Aorta (tissue), 5 donors: ENCODE results near the gene CAVIN4. TPM values are rescaled to one million over a fixed set of nuclear protein-coding genes. Genes with fewer than 3 reads are reported as not detected.

Experiments used
- ATAC-seq: fragments of 200-7000 bp; cut with Tn5 transposase; one replicate; pipeline ENCODE4 v1.9.1; 2022; ENCODE audit warnings: moderate library complexity; ENCODE audit not compliant: low FRiP score
- DNase-seq, 2 donors: peaks; one replicate each; pipeline ENCODE4 v3.0.0-alpha.2; 2020
- H3K27ac ChIP-seq, 2 donors: one replicate each; pipeline ENCODE4 v1.5.1; 2013; ENCODE audit warnings: low read length in 2 of 2, mild to moderate bottlenecking in 2 of 2, moderate library complexity in 2 of 2, control low read depth in 1 of 2, inconsistent platforms in 1 of 2, low read depth in 1 of 2
- H3K27me3 ChIP-seq, 2 donors: one replicate each; pipeline ENCODE4 v1.6.1; 2013; ENCODE audit warnings: control low read depth in 1 of 2, low read length in 1 of 2, mild to moderate bottlenecking in 1 of 2, moderate library complexity in 1 of 2; ENCODE audit not compliant: insufficient read depth in 2 of 2, control insufficient read depth in 1 of 2
- H3K36me3 ChIP-seq, 2 donors: one replicate each; pipeline ENCODE4 v1.6.1; 2013; ENCODE audit warnings: control low read depth in 1 of 2, low read length in 1 of 2, mild to moderate bottlenecking in 1 of 2; ENCODE audit not compliant: insufficient read depth in 2 of 2, control insufficient read depth in 1 of 2
- H3K4me1 ChIP-seq, 2 donors: one replicate each; pipeline ENCODE4 v1.6.1; 2013; ENCODE audit warnings: low read length in 2 of 2, control low read depth in 1 of 2, mild to moderate bottlenecking in 1 of 2, moderate library complexity in 1 of 2; ENCODE audit not compliant: insufficient read depth in 2 of 2, control insufficient read depth in 1 of 2
- H3K4me3 ChIP-seq, 2 donors: one replicate each; pipeline ENCODE4 v1.5.1; 2013; ENCODE audit warnings: low read length in 2 of 2, control low read depth in 1 of 2, mild to moderate bottlenecking in 1 of 2
- H3K9me3 ChIP-seq: one replicate; pipeline ENCODE4 v1.6.1; 2013; ENCODE audit warnings: mild to moderate bottlenecking, low read length; ENCODE audit not compliant: control insufficient read depth
- WGBS, 2 donors: extraction: QIAGEN DNeasy Blood & Tissue Kit; methylation state at CpG; one replicate each; pipeline ENCODE4 v1.1.7; 2013; 5-methylcytosine and 5-hydroxymethylcytosine counted together
- intact Hi-C, 2 donors: fragments of 100-400 bp; cut with DNase I; formaldehyde crosslinking; loops; one replicate each; pipeline versions ENCODE4 v1.14.2 to v1.15.0; 2022
- polyA plus RNA-seq, 2 donors: library from polyadenylated mRNA; stranded (reverse); fragments of 200-250 nt; gene quantifications; one replicate each; pipeline ENCODE4 v1.2.3, GENCODE V29; 2013
- total RNA-seq, 2 donors: library from RNA; stranded (reverse); fragmentation: NEBNext Ultra II Directional; extraction: Animal tissue kit (Norgen Biotek cat#: 25700); gene quantifications; one replicate each; pipeline ENCODE4 v1.2.1, GENCODE V29; 2021
- donor health status: healthy with polysubstance abuse.
- donor health status: Bipolar disorder and iron deficiency.
- donor health status: DM: no; HTN: no; CAD: no.
- donor health status: DM: no; HTN: no; CAD: no.
- donor health status: DM: yes; HTN: yes; CAD: no.

The CAVIN4 gene
- total and polyA plus RNA-seq, 4 donors, result 0.41 to 1.3 (median 0.80) TPM

GRCh38 chr9:100583014-100583802 lies 5.3 kb downstream of the CAVIN4 start:
- Histone ChIP-seq H3K27ac (no peak overlapping the region), H3K4me3 (no peak overlapping the region), H3K27me3 (no peaks in the 10 kb centered on the region), H3K9me3 (no peaks in the 10 kb centered on the region), H3K4me1 (no peaks in the 10 kb centered on the region), H3K36me3 (peaks cover 0 to 2% of the 10 kb centered on the region in 2 donors)
- 94 to 95% methylated on average over 5 of the region's 5 CpGs for whole genome bisulfite sequencing, 2 donors
- intact Hi-C loops, result no loop called here
- ATAC-seq (no peak), DNase-seq (no peak)

DNA sequence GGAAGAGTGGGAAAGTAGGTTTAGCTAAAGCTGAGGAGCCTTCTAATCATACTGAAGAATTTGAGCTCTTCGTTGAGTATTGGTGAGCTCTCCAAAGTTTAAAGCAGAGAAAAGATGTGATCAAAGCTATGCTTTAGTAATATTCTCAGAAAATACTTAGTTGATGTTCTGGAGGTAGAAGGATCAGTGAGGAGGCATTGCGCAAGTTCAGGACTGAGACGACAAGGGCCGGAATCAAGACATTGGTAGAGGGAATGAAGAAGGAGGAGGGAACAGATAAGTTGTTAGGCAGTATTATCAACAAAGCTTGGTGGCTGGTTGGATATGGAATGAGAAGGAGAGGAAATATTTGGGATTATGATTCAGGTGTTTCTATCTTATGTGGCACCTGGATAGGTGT lies 7.1 kb downstream of the CAVIN4 start:
- 97% methylated on average over 4 of the region's 4 CpGs for WGBS, 2 donors
- ATAC-seq (no peak), DNase-seq (no peak)
- intact Hi-C loops, result no loop called here
- Histone ChIP-seq H3K4me1 (no peaks in the 10 kb centered on the region), H3K4me3 (no peak overlapping the region), H3K27me3 (no peaks in the 10 kb centered on the region), H3K27ac (no peak overlapping the region), H3K36me3 (peaks cover 0 to 2% of the 10 kb centered on the region in 2 donors), H3K9me3 (no peaks in the 10 kb centered on the region)

DNA sequence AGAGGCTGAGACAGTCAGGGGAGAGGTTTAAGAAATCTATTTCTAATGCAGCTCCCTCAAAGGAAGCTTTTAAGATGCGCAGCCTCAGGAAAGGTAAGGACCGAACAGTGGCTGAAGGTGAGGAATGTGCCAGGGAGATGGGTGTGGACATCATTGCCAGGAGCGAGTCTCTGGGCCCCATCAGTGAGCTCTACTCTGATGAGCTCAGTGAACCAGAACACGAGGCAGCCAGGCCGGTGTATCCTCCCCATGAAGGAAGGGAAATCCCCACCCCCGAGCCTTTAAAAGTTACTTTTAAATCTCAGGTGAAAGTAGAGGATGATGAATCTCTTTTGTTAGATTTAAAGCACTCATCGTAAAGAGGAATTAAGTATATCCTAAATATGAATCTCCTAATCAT lies 8.2 kb downstream of the CAVIN4 start:
- no peak for DNase-seq

DNA sequence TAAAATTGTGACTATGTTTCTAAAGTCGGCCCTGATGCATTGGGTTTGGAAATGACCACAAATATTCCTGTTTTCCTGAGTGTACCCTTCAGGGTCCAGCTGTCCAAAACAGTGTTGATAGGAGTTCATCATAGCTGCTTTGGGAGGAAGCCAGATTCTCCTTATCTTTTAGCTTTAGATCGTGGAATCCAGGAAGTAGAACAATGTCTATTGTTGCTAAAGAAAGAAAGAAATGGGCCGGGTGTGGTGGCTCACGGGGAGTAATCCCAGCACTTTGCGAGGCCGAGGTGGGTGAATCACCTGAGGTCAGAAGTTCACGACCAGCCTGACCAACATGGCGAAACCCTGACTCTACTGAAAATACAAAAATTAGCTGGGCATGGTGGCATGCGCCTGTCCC lies 9.5 kb downstream of the CAVIN4 start:
- intact Hi-C loops, result no loop called here
- Histone ChIP-seq H3K27me3 (no peaks in the 10 kb centered on the region), H3K9me3 (no peaks in the 10 kb centered on the region), H3K4me3 (no peak overlapping the region), H3K36me3 (peaks cover 0 to 2% of the 10 kb centered on the region in 2 donors), H3K4me1 (no peaks in the 10 kb centered on the region), H3K27ac (no peak overlapping the region)
- no peak for DNase-seq
- 82 to 85% methylated on average over 9 of the region's 9 CpGs for WGBS, 2 donors
- ATAC-seq, result no peak

More for the DNA sequence above, 8.2 kb downstream of the CAVIN4 start:
- 94 to 95% methylated on average over 7 of the region's 7 CpGs for WGBS, 2 donors
- Histone ChIP-seq H3K27me3 (no peaks in the 10 kb centered on the region), H3K27ac (no peak overlapping the region), H3K9me3 (no peaks in the 10 kb centered on the region), H3K4me3 (no peak overlapping the region), H3K4me1 (no peaks in the 10 kb centered on the region), H3K36me3 (peaks cover 0 to 2% of the 10 kb centered on the region in 2 donors)
- intact Hi-C loops, result no loop called here
- ATAC-seq, result no peak

GRCh38 chr9:100589582-100589981 lies 11.7 kb downstream of the CAVIN4 start:
- intact Hi-C loops, result no loop called here
- no peaks in the 10 kb centered on the region for H3K4me1 ChIP-seq
- no peak overlapping the region for H3K27ac ChIP-seq
- ATAC-seq (no peak), DNase-seq (no peak)
- peaks cover 0 to 2% of the 10 kb centered on the region in 2 donors for H3K36me3 ChIP-seq
- H3K4me3 ChIP-seq, result no peak overlapping the region
- no peaks in the 10 kb centered on the region for H3K27me3 ChIP-seq
- no peaks in the 10 kb centered on the region for H3K9me3 ChIP-seq
- 66 to 68% methylated on average over 5 of the region's 5 CpGs for WGBS, 2 donors

GRCh38 chr9:100590481-100590880 lies 12.6 kb downstream of the CAVIN4 start:
- DNase-seq (no peak), ATAC-seq (no peak)
- Histone ChIP-seq H3K4me1 (no peaks in the 10 kb centered on the region), H3K27me3 (no peaks in the 10 kb centered on the region), H3K27ac (no peak overlapping the region), H3K4me3 (no peak overlapping the region), H3K36me3 (peaks cover 0 to 2% of the 10 kb centered on the region in 2 donors), H3K9me3 (no peaks in the 10 kb centered on the region)
- WGBS, 2 donors, result 40 to 48% methylated on average over 2 of the region's 2 CpGs
- intact Hi-C loops, result loop anchor here (10.0 kb wide), 4 partner anchors 156 to 266 kb away; partner anchors contain the start of genes MSANTD3 (in 1 of the 2) and TEX10 (in 1 of the 2)

GRCh38 chr9:100591139-100591538 lies 13.3 kb downstream of the CAVIN4 start:
- Histone ChIP-seq H3K27ac (no peak overlapping the region), H3K4me3 (no peak overlapping the region), H3K36me3 (peaks cover 0 to under 1% of the 10 kb centered on the region in 2 donors), H3K27me3 (no peaks in the 10 kb centered on the region), H3K4me1 (no peaks in the 10 kb centered on the region), H3K9me3 (no peaks in the 10 kb centered on the region)
- intact Hi-C loops, result loop anchor here (10.0 kb wide), 4 partner anchors 156 to 266 kb away; partner anchors contain the start of genes MSANTD3 (in 1 of the 2) and TEX10 (in 1 of the 2)
- ATAC-seq (no peak), DNase-seq (no peak)
- WGBS, 2 donors, result 94 to 95% methylated on average over 6 of the region's 6 CpGs

DNA sequence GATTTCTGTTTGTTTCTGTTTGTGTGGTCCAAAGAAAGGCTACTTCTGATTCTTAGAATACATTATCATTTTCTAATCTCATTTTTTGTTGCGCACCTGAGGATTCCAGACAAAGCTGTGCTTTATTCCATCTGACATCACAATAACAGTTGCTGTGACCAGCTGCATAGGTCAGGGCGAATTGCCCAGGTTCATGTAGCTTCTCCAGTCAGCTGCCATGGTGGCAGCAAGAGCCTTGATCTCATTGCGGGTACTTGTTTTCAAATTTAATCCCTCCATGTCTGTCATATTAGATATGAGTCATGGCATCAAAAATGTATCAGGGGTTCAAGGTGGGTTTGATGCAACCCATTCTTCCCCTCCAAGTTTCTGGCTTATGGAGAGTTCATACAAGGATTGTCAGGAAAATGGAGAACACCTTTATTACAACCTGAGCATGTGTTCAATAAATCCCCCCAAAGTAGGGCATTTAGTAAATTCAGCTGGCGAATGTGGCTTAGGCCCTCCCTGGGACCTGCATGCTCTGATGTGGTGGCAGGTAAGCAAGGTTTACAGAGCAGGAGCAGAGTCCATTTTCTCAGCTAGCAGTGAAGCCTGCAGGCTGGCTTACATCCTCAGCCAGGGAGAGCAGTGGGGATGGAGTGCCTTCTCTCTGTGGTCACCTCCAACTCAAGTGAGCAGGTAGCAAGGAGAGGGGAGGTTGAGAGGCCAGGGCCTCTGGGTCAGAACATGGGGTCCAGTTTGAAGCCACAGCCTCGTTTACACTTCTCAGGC lies 13.9 kb downstream of the CAVIN4 start:
- WGBS, 2 donors, result 85 to 88% methylated on average over 5 of the region's 5 CpGs
- DNase-seq, result no peak
- ATAC-seq, result no peak

More for the DNA sequence above, 13.9 kb downstream of the CAVIN4 start:
- Histone ChIP-seq H3K4me3 (no peak overlapping the region), H3K27ac (no peak overlapping the region), H3K9me3 (no peaks in the 10 kb centered on the region), H3K4me1 (no peaks in the 10 kb centered on the region), H3K27me3 (no peaks in the 10 kb centered on the region), H3K36me3 (no peaks in the 10 kb centered on the region)
- intact Hi-C loops, result loop anchor here (10.0 kb wide), 4 partner anchors 157 to 267 kb away; partner anchors contain the start of genes MSANTD3 (in 1 of the 2) and TEX10 (in 1 of the 2)
